Astrocyte (in vitro differentiated cells and primary cell): ENCODE data around the gene MAML2. TPM values are rescaled to one million over a fixed set of nuclear protein-coding genes. Genes with fewer than 3 reads are reported as not detected.

Source experiments
- DNase-seq: peaks from one replicate; pipeline ENCODE4 v3.0.0-alpha.2; 2010; ENCODE audit warnings: low read depth
- FAIRE-seq: peaks from 2 replicates; lab custom pipeline; 2011; peaks lifted over from hg19 to GRCh38; lab: Jason Lieb, UNC
- H2AFZ ChIP-seq: 2 replicates; pipeline ENCODE4 v1.6.0; 2012; ENCODE audit warnings: low read depth, low read length, inconsistent platforms
- H3K27ac ChIP-seq: 2 replicates; pipeline ENCODE4 v1.5.1; 2011; ENCODE audit warnings: low read depth, low read length, inconsistent platforms
- H3K27me3 ChIP-seq: 2 replicates; pipeline ENCODE4 v1.6.0; 2011; ENCODE audit warnings: low read length, inconsistent platforms; ENCODE audit not compliant: insufficient read depth
- H3K36me3 ChIP-seq: 2 replicates; pipeline ENCODE4 v1.5.1; 2011; ENCODE audit warnings: low read length, inconsistent platforms; ENCODE audit not compliant: insufficient read depth
- H3K4me1 ChIP-seq: 2 replicates; pipeline ENCODE4 v1.5.1; 2011; ENCODE audit warnings: low read length, inconsistent platforms; ENCODE audit not compliant: insufficient read depth
- H3K4me2 ChIP-seq: 2 replicates; pipeline ENCODE4 v1.6.0; 2012; ENCODE audit warnings: low read length, inconsistent platforms
- H3K4me3 ChIP-seq: 2 replicates; pipeline ENCODE4 v1.5.1; 2011; ENCODE audit warnings: low read depth, mild to moderate bottlenecking, low read length, inconsistent platforms; ENCODE audit not compliant: insufficient read depth
- H3K79me2 ChIP-seq: 2 replicates; pipeline ENCODE4 v1.6.0; 2012; ENCODE audit warnings: mild to moderate bottlenecking, low read length, inconsistent platforms; ENCODE audit not compliant: insufficient read depth
- H3K9ac ChIP-seq: 2 replicates; pipeline ENCODE4 v1.6.0; 2012; ENCODE audit warnings: mild to moderate bottlenecking, low read length, inconsistent platforms
- H3K9me3 ChIP-seq: 2 replicates; pipeline ENCODE4 v1.5.1; 2012; ENCODE audit warnings: low read depth, mild to moderate bottlenecking, low read length, inconsistent platforms; ENCODE audit not compliant: insufficient read depth
- H4K20me1 ChIP-seq: 2 replicates; pipeline ENCODE4 v1.6.0; 2012; ENCODE audit warnings: low read length, inconsistent platforms; ENCODE audit not compliant: insufficient read depth
- H3K27ac Mint-ChIP-seq: one replicate; pipeline ENCODE4 v1.8.0; 2021; ENCODE audit warnings: mild to moderate bottlenecking, mixed read lengths; ENCODE audit not compliant: unreplicated experiment
- H3K27me3 Mint-ChIP-seq: one replicate; pipeline ENCODE4 v1.8.0; 2021; ENCODE audit warnings: low read depth, mixed read lengths; ENCODE audit not compliant: unreplicated experiment
- H3K36me3 Mint-ChIP-seq: one replicate; pipeline ENCODE4 v1.8.0; 2021; ENCODE audit warnings: low read depth, mixed read lengths; ENCODE audit not compliant: unreplicated experiment
- H3K4me1 Mint-ChIP-seq: one replicate; pipeline ENCODE4 v1.8.0; 2021; ENCODE audit warnings: low read depth, mixed read lengths; ENCODE audit not compliant: unreplicated experiment
- H3K4me3 Mint-ChIP-seq: one replicate; pipeline ENCODE4 v1.8.0; 2021; ENCODE audit warnings: mild to moderate bottlenecking, moderate library complexity, mixed read lengths; ENCODE audit not compliant: unreplicated experiment
- H3K9me3 Mint-ChIP-seq: one replicate; pipeline ENCODE4 v1.8.0; 2021; ENCODE audit warnings: mild to moderate bottlenecking, mixed read lengths; ENCODE audit not compliant: unreplicated experiment
- CTCF ChIP-seq: IDR thresholded peaks from 2 replicates; pipeline ENCODE4 v1.5.1; 2011; ENCODE audit warnings: low read depth, mild to moderate bottlenecking, inconsistent platforms, low read length, moderate library complexity; ENCODE audit not compliant: insufficient read depth
- EZH2 ChIP-seq: IDR thresholded peaks from 2 replicates; pipeline ENCODE4 v1.6.1; 2012; ENCODE audit warnings: mild to moderate bottlenecking, low read length, inconsistent platforms; ENCODE audit not compliant: insufficient read depth
- total RNA-seq: library from RNA; stranded (reverse); gene quantifications from 2 replicates; pipeline ENCODE4 v1.2.1, GENCODE V29; 2021

The MAML2 gene
- total RNA-seq, 1 donor from 2014 or later, result 27.4 TPM

DNA sequence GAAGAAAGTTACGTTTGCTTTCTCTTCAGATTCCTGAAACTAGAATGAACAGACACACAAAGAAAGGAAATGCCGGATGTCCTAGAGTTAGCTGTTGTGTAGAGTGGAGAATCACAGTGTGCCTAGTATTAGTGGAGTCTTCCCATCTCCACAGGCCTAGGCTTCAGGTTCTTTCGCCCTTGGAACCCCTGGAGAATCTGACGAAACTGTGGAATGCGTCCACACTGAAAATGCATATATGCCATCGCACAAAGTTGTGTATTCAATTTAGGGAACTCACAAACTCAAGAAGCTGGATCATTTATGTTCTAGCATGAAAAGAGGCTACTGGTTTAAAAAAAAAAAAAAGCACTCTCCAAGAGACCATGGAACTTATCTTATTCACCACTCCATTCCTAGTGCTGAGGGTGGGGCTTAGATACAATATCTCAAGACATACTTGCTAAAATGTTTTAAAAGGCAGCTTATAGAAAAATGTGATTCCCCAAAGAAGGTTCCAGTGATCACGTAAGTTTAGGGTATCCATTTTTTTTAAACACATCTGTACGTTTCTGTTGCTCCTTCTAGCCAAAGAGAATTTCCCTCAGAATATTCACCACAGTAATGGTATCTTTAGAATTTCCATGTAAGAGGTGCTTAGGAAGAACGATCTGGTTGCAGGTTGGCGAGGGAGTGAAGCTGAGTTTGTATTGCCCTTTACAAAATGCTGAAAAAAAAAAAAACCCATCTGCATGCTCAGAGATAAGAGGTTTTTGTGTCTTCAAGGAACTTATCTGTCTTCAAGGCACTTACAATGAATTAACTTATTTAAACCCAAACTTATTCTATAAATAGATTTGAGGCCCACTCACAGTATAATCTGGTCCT, 20.0 kb downstream of the MAML2 start:
- FAIRE-seq (no peak), DNase-seq (no peak)
- Histone ChIP-seq H3K36me3 (no peaks in the 10 kb centered on the region), H3K27ac (no peak overlapping the region), H3K4me3 (no peak overlapping the region), H3K27me3 (no peaks in the 10 kb centered on the region), H2AFZ (no peak overlapping the region), H3K9me3 (no peaks in the 10 kb centered on the region), H3K9ac (no peak overlapping the region), H4K20me1 (no peaks in the 10 kb centered on the region), H3K4me2 (no peak overlapping the region), H3K4me1 (peaks cover 43% of the 10 kb centered on the region), H3K79me2 (peaks cover 95% of the 10 kb centered on the region)
- Mint-ChIP-seq H3K4me3 (no peak overlapping the region), H3K4me1 (peaks cover 81% of the 10 kb centered on the region), H3K27ac (peak overlapping the region; percentile 100), H3K27me3 (no peaks in the 10 kb centered on the region), H3K36me3 (peaks cover 11% of the 10 kb centered on the region), H3K9me3 (no peaks in the 10 kb centered on the region)
- TF ChIP-seq CTCF, result no peak
- TF ChIP-seq EZH2, result no peak

GRCh38 chr11:96321091-96321490, 21.9 kb downstream of the MAML2 start:
- no peak overlapping the region for H2AFZ ChIP-seq
- H3K4me1 ChIP-seq, result peaks cover 46% of the 10 kb centered on the region
- H3K4me3 ChIP-seq, result no peak overlapping the region
- TF ChIP-seq EZH2, result no peak
- TF ChIP-seq CTCF, result no peak
- Mint-ChIP-seq H3K27me3 (no peaks in the 10 kb centered on the region), H3K27ac (no peak overlapping the region), H3K4me3 (no peak overlapping the region), H3K36me3 (peaks cover 17% of the 10 kb centered on the region), H3K4me1 (peaks cover 89% of the 10 kb centered on the region), H3K9me3 (no peaks in the 10 kb centered on the region)
- no peaks in the 10 kb centered on the region for H3K9me3 ChIP-seq
- peaks cover 95% of the 10 kb centered on the region for H3K79me2 ChIP-seq
- no peaks in the 10 kb centered on the region for H3K36me3 ChIP-seq
- H3K27me3 ChIP-seq, result no peaks in the 10 kb centered on the region
- DNase-seq, result no peak
- no peak for FAIRE-seq
- no peak overlapping the region for H3K4me2 ChIP-seq
- H3K9ac ChIP-seq, result no peak overlapping the region
- H3K27ac ChIP-seq, result no peak overlapping the region
- H4K20me1 ChIP-seq, result no peaks in the 10 kb centered on the region
